Measurements from ENCODE around the gene MICAL2. TPM values are rescaled to one million over a fixed set of nuclear protein-coding genes. Genes with fewer than 3 reads are reported as not detected.

The MICAL2 gene
- total and polyA plus RNA-seq, 10 of the 15 experiments (the other 5 are each of a cell fraction or from before 2014, with no cell fraction given): 0.90 to 5.6 (median 2.4) TPM

DNA sequence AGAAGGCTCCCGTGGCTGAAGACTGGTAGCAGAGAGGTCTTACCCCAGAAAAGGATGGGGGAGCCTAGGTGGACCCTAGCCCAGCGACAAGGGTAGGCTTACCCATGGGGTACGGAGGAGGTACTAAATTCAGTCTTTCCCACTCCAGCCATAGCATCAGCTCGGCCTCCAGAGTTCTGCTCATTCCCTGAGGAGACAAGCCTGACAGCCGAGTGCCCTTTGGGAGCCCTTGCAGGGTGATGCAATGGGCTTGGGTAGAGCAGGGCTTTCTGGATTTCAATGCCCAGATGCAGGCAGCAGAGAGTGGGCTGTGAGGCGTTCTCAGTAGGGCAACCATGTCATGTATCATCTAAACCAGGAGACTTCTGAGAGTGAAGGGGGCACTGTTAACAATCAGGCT is 124.7 kb downstream of the MICAL2 start (continued):
- TF ChIP-seq, protein P1, sequence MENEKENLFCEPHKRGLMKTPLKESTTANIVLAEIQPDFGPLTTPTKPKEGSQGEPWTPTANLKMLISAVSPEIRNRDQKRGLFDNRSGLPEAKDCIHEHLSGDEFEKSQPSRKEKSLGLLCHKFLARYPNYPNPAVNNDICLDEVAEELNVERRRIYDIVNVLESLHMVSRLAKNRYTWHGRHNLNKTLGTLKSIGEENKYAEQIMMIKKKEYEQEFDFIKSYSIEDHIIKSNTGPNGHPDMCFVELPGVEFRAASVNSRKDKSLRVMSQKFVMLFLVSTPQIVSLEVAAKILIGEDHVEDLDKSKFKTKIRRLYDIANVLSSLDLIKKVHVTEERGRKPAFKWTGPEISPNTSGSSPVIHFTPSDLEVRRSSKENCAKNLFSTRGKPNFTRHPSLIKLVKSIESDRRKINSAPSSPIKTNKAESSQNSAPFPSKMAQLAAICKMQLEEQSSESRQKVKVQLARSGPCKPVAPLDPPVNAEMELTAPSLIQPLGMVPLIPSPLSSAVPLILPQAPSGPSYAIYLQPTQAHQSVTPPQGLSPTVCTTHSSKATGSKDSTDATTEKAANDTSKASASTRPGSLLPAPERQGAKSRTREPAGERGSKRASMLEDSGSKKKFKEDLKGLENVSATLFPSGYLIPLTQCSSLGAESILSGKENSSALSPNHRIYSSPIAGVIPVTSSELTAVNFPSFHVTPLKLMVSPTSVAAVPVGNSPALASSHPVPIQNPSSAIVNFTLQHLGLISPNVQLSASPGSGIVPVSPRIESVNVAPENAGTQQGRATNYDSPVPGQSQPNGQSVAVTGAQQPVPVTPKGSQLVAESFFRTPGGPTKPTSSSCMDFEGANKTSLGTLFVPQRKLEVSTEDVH (IDR thresholded peaks at IDR 0.05; ENCODE audit: low read depth, partially characterized antibody): no peak
- TF ChIP-seq NFIC (IDR thresholded peaks at IDR 0.05; ENCODE audit: low read depth, low read length): no peak
- no peak for TF ChIP-seq NFYB (IDR thresholded peaks at IDR 0.05; ENCODE audit: insufficient read depth, low read depth, low read length)

DNA sequence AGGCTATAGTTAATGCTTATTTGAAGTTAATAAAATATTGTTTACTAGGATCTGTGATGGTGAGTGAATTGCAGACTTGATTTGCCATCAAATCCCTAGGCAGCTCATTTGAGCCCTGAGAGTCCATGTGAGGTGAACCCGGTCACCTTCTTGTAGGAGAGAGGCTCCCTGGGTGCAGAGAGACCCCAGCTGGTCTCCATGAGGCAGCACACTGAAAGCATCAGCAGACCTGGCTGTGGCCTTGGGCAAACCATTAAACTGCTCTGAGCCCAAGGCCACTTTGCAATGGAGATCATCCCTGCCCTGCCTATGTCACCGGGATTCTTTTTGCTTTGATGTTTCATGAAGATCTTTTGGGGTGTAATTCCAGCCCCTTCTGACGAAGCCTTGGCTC is 125.2 kb downstream of the MICAL2 start:
- Histone ChIP-seq H3K9me3 (replicated peaks; ENCODE audit: control insufficient read depth, insufficient read depth, low read length) (no peaks in the 10 kb centered on the region), H3K4me1 (ENCODE audit: control insufficient read depth, insufficient read depth, low read length) (peaks cover 7% of the 10 kb centered on the region), H3K4me3 (no peak overlapping the region), H2AFZ (ENCODE audit: control insufficient read depth, low read depth, low read length) (peak overlapping the region; percentile 66; the same call in 1 of the 2 replicates), H3K79me2 (ENCODE audit: control insufficient read depth, insufficient read depth, low read length) (no peaks in the 10 kb centered on the region), H3K9ac (ENCODE audit: control insufficient read depth, insufficient read depth, low read length) (no peak overlapping the region), H3K27ac (ENCODE audit: control insufficient read depth, insufficient read depth) (no peak overlapping the region), H3K36me3 (ENCODE audit: control insufficient read depth in 2 of 2, insufficient read depth in 2 of 2, low read length in 1 of 2) (no peaks in the 10 kb centered on the region), H3K27me3 (replicated peaks in 1 of 2; ENCODE audit: control insufficient read depth in 2 of 2, insufficient read depth in 2 of 2, low read length in 1 of 2) (no peaks in the 10 kb centered on the region), H4K20me1 (ENCODE audit: control insufficient read depth, insufficient read depth) (no peaks in the 10 kb centered on the region), H3K4me2 (ENCODE audit: control insufficient read depth, insufficient read depth) (no peak overlapping the region)
- SMC1A ChIA-PET (ENCODE audit: uncharacterized antibody, unreplicated experiment): interaction anchor here (0.5 to 3.1 kb wide), 13 partner anchors 12 to 358 kb away, joined by 3 to 26 read pairs (median 5); no protein-coding TSS in a partner anchor
- FAIRE-seq (no peak), ATAC-seq (peak; percentile 37), DNase-seq (ENCODE audit: low read depth, low spot score) (no peak)
- RAD21 ChIA-PET (ENCODE audit: unreplicated experiment): interaction anchor here (0.9 to 3.7 kb wide), 8 partner anchors 46 to 188 kb away, joined by 3 to 22 read pairs (median 5); no protein-coding TSS in a partner anchor
- intact Hi-C loops (cut with micrococcal nuclease; ENCODE audit: unreplicated experiment): no loop called here
- CTCF ChIA-PET: interaction anchor here (0.7 to 8.3 kb wide), 23 partner anchors 11 to 189 kb away, joined by 3 to 104 read pairs (median 6); no protein-coding TSS in a partner anchor
- POLR2A ChIA-PET: interaction anchor here (0.5 kb wide), 1 partner anchor 157 kb away, joined by 3 read pairs; no protein-coding TSS in a partner anchor
- TF ChIP-seq RAD21 (IDR thresholded peaks at IDR 0.05; ENCODE audit: insufficient read depth, low read depth, low read length): peak; percentile 40
- TF ChIP-seq, protein P2, sequence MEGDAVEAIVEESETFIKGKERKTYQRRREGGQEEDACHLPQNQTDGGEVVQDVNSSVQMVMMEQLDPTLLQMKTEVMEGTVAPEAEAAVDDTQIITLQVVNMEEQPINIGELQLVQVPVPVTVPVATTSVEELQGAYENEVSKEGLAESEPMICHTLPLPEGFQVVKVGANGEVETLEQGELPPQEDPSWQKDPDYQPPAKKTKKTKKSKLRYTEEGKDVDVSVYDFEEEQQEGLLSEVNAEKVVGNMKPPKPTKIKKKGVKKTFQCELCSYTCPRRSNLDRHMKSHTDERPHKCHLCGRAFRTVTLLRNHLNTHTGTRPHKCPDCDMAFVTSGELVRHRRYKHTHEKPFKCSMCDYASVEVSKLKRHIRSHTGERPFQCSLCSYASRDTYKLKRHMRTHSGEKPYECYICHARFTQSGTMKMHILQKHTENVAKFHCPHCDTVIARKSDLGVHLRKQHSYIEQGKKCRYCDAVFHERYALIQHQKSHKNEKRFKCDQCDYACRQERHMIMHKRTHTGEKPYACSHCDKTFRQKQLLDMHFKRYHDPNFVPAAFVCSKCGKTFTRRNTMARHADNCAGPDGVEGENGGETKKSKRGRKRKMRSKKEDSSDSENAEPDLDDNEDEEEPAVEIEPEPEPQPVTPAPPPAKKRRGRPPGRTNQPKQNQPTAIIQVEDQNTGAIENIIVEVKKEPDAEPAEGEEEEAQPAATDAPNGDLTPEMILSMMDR (IDR thresholded peaks at IDR 0.05 in 2 of 3, conservative IDR thresholded peaks at IDR 0.05 in 1 of 3; ENCODE audit: control insufficient read depth in 2 of 3, extremely low read depth in 1 of 3, insufficient read depth in 1 of 3, low read depth in 3 of 3, low read length in 3 of 3): peak in 1 of 3 experiments; percentile 7; a peak in 1 of 6 replicates
- TF ChIP-seq CBX3 (IDR thresholded peaks at IDR 0.05; ENCODE audit: borderline replicate concordance, low read depth): no peak
- BruUV-seq (replicated peaks): no TSS peak
- in situ Hi-C loops (cut with MboI): loop anchor here (5.0 kb wide), 1 partner anchor 188 kb away; no protein-coding TSS in a partner anchor
- 48% methylated on average over 3 of the region's 3 CpGs for WGBS (ENCODE audit: insufficient coverage, insufficient replicate concordance, low lambda C conversion rate, missing lambda C conversion rate)
